Thyroid gland (tissue), 4 donors: ENCODE data around the gene TSPAN31. TPM values are rescaled to one million over a fixed set of nuclear protein-coding genes. Genes with fewer than 3 reads are reported as not detected.

ENCODE experiments used
- DNase-seq, 2 donors: peaks; one replicate each; pipeline ENCODE4 v3.0.0-alpha.2; 2019
- H3K27ac ChIP-seq, 3 donors: fragments of 200-600 bp; sonication (generic); 1 replicate in 2 of 3; 2 replicates in 1 of 3; pipeline ENCODE4 v1.5.1; 2016 to 2019; ENCODE audit warnings: mild to moderate bottlenecking in 1 of 3, moderate library complexity in 1 of 3
- H3K27me3 ChIP-seq: fragments of 200-600 bp; sonication (generic); one replicate; pipeline ENCODE4 v1.5.1; 2019
- H3K36me3 ChIP-seq, 2 donors: fragments of 200-600 bp; sonication (generic); one replicate each; pipeline ENCODE4 v1.5.1; 2016 to 2019
- H3K4me1 ChIP-seq, 2 donors: fragments of 200-600 bp; sonication (generic); one replicate each; pipeline ENCODE4 v1.5.1; 2017 to 2019
- H3K4me3 ChIP-seq, 3 donors: fragments of 200-600 bp; sonication (generic); replicated peaks in 1 of 3; 1 replicate in 2 of 3; 2 replicates in 1 of 3; pipeline ENCODE4 v1.5.1; 2016; ENCODE audit warnings: mild to moderate bottlenecking in 1 of 3
- H3K9me3 ChIP-seq: fragments of 200-600 bp; sonication (generic); one replicate; pipeline ENCODE4 v1.5.1; 2017
- POLR2A ChIP-seq, 2 donors: fragments of 450-650 bp; IDR thresholded peaks; one replicate each; pipeline ENCODE4 v1.6.1; 2017; ENCODE audit warnings: antibody characterized with exemption in 2 of 2, mild to moderate bottlenecking in 2 of 2, moderate library complexity in 1 of 2
- WGBS, 2 donors: methylation state at CpG; one replicate each; pipeline ENCODE4 v1.1.5; 2017; 5-methylcytosine and 5-hydroxymethylcytosine counted together
- intact Hi-C: fragments of 100-400 bp; cut with DNase I; formaldehyde crosslinking; loops from one replicate; pipeline ENCODE4 v1.15.1; 2023
- total RNA-seq, 4 donors: library from RNA; depleted of rRNA; stranded (reverse); fragments of >200 nt; gene quantifications; one replicate each; pipeline ENCODE4 v1.2.3, GENCODE V29; 2016
- TF ChIP-seq, protein P1 (sequence below), 6 experiments: fragments of 200-600 bp in 3 of 6; fragments of 450-650 bp in 3 of 6; sonication (generic) in 3 of 6; IDR thresholded peaks; one replicate each; pipeline ENCODE4 v1.5.1; 2016 to 2019; ENCODE audit warnings: antibody characterized with exemption in 6 of 6, mild to moderate bottlenecking in 2 of 6, inconsistent platforms in 1 of 6, moderate library complexity in 1 of 6

Gene TSPAN31
- total RNA-seq, 4 donors from 2014 or later: 110 to 166 (median 137) TPM

DNA sequence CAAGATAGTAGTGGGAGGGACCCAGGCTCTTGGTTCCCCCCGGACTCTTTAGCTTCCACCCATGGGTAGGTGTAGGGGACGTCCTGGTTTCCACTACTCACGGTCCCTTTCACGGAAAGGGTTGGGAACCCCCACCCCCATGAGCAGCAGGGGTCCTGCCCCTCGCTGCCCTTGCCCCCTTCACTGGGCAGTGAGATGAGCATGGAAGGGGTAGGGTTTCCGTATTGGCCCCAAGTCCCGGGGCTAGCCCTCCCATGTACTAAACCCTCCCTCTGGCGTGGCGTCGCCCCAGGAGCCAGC, 19.0 kb upstream of the TSPAN31 start:
- peaks cover 1 to 5% of the 10 kb centered on the region in 2 donors for H3K36me3 ChIP-seq
- H3K9me3 ChIP-seq: no peaks in the 10 kb centered on the region
- 12 to 35% methylated on average over 4 to 8 of the region's 10 CpGs for WGBS, 2 donors
- H3K4me3 ChIP-seq: no peak overlapping the region
- DNase-seq: no peak
- peaks cover 9 to 24% of the 10 kb centered on the region in 2 donors for H3K4me1 ChIP-seq
- intact Hi-C loops: no loop called here
- TF ChIP-seq, protein P1, sequence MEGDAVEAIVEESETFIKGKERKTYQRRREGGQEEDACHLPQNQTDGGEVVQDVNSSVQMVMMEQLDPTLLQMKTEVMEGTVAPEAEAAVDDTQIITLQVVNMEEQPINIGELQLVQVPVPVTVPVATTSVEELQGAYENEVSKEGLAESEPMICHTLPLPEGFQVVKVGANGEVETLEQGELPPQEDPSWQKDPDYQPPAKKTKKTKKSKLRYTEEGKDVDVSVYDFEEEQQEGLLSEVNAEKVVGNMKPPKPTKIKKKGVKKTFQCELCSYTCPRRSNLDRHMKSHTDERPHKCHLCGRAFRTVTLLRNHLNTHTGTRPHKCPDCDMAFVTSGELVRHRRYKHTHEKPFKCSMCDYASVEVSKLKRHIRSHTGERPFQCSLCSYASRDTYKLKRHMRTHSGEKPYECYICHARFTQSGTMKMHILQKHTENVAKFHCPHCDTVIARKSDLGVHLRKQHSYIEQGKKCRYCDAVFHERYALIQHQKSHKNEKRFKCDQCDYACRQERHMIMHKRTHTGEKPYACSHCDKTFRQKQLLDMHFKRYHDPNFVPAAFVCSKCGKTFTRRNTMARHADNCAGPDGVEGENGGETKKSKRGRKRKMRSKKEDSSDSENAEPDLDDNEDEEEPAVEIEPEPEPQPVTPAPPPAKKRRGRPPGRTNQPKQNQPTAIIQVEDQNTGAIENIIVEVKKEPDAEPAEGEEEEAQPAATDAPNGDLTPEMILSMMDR (IDR thresholded peaks at IDR 0.05): no peak
- no peak for TF ChIP-seq POLR2A (IDR thresholded peaks at IDR 0.05)
- H3K27ac ChIP-seq: no peak overlapping the region
- no peaks in the 10 kb centered on the region for H3K27me3 ChIP-seq

DNA sequence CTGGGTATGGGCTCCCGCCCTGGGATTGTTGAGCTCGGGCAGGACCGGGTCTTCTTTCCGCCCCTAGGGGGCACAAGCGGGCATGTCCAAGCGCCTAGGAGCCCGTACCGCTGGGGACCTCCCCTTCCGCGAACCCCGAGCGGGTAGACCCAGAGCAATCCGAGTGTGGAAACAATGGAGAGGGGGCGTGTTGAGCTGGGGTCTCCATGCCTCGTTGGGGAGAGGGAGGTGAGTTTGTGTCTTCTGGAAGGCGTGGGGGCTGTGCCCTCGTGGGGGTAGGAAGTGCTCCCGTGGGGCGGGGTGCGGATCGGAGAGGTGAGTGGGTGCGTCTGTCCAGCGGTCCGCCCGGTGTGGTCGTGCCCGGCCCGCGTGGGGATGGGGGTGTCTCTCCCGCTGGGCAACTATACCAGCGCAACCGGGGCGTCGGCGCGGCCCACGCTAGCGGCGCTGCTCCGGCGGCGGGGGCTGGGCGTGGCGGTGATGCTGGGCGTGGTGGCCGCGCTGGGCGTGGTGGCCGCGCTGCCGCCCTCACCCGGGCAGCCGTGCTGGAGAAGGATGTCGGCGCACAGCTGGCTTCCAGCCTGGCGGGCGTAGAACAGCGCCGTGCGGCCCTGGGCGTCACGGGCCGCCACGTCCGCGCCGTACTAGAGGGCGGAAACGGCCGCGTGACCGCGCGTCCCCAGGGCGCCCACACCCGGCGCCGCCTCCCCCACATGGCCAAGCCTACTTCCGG, 18.5 kb upstream of the TSPAN31 start:
- intact Hi-C loops: no loop called here
- H3K9me3 ChIP-seq: no peaks in the 10 kb centered on the region

DNA sequence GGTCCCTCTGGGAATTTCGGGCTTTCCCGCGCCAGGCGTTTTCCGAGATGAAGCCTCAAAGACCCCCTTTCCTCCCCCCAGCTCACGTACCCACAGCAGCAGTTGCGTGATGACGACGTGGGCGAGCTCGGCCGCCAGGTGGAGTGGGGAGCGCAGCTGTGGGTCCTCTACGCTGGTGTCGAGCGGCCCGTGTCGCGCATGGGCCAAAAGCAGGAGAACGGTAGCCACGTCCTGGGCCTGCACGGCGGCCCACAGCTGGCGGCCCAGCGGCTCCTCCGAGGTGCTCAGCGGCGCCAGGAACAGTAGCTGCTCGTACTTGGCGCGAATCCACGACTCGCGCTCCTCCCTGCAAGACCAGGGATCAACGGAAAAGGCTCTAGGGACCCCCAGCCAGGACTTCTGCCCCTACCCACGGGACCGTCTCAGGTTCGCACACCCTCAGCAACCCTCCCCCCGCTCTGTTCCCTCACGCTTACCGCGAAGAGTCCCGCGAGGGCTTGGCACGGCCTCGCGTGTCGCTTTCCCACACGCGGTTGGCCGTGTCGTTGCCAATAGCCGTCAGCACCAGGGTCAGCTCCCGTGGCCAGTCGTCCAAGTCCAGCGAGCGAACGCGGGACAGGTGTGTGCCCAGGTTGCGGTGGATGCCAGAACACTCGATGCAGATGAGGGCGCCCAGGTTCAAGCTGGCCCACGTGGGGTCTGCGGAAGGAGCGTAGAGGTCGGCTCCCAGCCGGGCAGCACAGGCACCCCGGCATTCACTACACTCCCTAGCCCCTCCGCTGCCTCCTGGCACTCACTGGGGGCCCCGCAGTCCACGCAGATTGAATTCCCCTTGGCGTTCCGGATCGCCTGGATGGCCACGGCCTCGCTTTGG, 17.7 kb upstream of the TSPAN31 start:
- TF ChIP-seq POLR2A (IDR thresholded peaks at IDR 0.05): no peak
- TF ChIP-seq, protein P1 (IDR thresholded peaks at IDR 0.05): peak in 1 of 6 experiments; percentile 3
- Histone ChIP-seq H3K4me1 (peaks cover 9 to 24% of the 10 kb centered on the region in 2 donors), H3K4me3 (peak overlapping the region in 2 of 3 donors; percentile 12 to 42), H3K27ac (no peak overlapping the region), H3K9me3 (no peaks in the 10 kb centered on the region), H3K27me3 (no peaks in the 10 kb centered on the region), H3K36me3 (no peaks in the 10 kb centered on the region)
- 9 to 35% methylated on average over 14 to 32 of the region's 76 CpGs for WGBS, 2 donors
- intact Hi-C loops: no loop called here
- peak; percentile 70 to 79 for DNase-seq

More for the DNA sequence above, 18.5 kb upstream of the TSPAN31 start:
- DNase-seq: peak; percentile 55 to 62
- WGBS, 2 donors: 19% methylated on average over 7 to 44 of the region's 79 CpGs
- H3K4me1 ChIP-seq: peaks cover 9 to 24% of the 10 kb centered on the region in 2 donors
- no peaks in the 10 kb centered on the region for H3K36me3 ChIP-seq
- no peaks in the 10 kb centered on the region for H3K27me3 ChIP-seq
- H3K4me3 ChIP-seq: peak overlapping the region in 2 of 3 donors; percentile 12 to 42
- TF ChIP-seq, protein P1 (IDR thresholded peaks at IDR 0.05): peak in 4 of 6 experiments; percentile 16 to 57 (median 32)
- no peak for TF ChIP-seq POLR2A (IDR thresholded peaks at IDR 0.05)
- H3K27ac ChIP-seq: no peak overlapping the region

DNA sequence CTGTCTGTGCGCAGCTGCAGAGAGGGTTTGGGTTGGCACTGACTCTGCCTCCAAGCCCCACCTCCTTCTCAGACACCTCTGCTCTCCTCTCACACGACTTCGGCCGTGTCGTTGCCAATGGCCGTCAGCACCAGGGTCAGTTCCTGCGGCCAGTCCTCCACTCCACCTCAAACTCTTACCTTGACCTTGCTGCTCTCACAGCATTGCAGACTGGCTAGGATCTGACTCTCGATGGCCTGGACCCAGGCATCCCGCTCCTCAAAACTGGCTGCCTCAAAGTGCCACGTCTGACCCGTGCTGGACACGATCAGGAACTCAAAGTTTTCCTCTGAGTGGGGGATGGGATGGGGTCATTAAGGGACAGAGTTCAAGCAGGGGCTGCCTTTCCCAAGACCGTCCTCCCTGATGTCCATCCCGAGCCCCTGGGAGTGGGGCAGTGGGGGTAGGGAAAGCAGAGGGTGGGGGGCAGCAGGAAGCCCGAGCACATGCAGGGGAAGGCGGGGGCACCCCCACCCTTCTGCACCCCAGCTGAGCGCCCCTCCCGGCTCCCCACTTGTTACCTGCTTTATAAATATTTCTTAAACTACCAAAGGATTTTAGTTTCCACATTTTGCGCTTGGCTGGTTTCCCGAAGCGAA, 17.0 kb upstream of the TSPAN31 start:
- Histone ChIP-seq H3K27me3 (no peaks in the 10 kb centered on the region), H3K9me3 (no peaks in the 10 kb centered on the region), H3K36me3 (no peaks in the 10 kb centered on the region), H3K4me1 (peaks cover 9 to 24% of the 10 kb centered on the region in 2 donors), H3K27ac (no peak overlapping the region), H3K4me3 (no peak overlapping the region)
- DNase-seq: peak; percentile 60
- 38 to 45% methylated on average over 20 to 21 of the region's 21 CpGs for WGBS, 2 donors
- intact Hi-C loops: no loop called here
- TF ChIP-seq POLR2A (IDR thresholded peaks at IDR 0.05): no peak
- TF ChIP-seq, protein P1 (IDR thresholded peaks at IDR 0.05): no peak
